Astrocyte (in vitro differentiated cells and primary cell): Measurements from ENCODE around the gene KNDC1.

Experiments
- EZH2 ChIP-seq: IDR thresholded peaks from 2 replicates; pipeline ENCODE4 v1.6.1; 2012; ENCODE audit warnings: mild to moderate bottlenecking, low read length, inconsistent platforms; ENCODE audit not compliant: insufficient read depth
- TF ChIP-seq, protein P1 (sequence below): IDR thresholded peaks from 2 replicates; pipeline ENCODE4 v1.5.1; 2011; ENCODE audit warnings: low read depth, mild to moderate bottlenecking, inconsistent platforms, low read length, moderate library complexity; ENCODE audit not compliant: insufficient read depth

DNA sequence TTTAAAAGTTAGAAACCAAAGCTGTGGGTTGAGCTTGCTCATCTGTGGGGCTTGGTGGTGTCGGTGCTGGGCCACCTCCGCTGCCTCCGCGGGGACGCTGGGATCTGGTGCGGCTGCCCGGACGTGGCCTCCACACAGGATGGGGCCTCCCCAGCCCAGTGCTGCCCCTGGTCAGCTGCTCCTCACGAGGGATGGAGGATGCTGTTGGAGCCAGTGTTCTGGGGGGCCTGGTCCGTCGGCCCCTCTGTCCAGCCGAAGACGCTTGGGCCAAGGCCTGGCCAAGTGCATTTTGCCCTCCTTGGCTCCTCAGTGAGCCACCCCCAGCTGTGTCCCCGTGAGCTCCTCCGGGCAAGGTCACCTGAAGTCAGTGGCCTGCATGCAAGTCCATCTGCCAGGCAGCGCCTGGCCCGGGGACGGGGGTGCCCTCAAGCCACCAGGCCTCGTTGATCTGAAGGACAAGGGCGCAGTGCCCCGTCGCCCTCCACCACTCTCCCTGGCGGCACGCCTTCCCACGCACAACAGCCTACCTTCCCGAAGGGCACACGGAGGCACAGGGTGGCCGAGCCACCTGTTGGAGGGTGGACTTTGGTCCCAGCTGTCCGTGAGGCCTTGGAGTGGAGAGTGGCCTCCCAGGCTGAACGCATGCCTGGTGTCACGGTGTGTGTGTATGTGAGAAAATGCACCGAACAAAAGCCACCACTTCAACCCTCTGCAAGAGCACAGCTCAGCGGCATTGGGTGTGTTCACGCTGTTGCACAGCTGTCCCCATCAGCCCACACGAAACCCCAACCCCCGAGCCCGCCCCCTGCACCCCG lies 27.3 kb downstream of the KNDC1 start:
- TF ChIP-seq EZH2 = no peak
- TF ChIP-seq, protein P1, sequence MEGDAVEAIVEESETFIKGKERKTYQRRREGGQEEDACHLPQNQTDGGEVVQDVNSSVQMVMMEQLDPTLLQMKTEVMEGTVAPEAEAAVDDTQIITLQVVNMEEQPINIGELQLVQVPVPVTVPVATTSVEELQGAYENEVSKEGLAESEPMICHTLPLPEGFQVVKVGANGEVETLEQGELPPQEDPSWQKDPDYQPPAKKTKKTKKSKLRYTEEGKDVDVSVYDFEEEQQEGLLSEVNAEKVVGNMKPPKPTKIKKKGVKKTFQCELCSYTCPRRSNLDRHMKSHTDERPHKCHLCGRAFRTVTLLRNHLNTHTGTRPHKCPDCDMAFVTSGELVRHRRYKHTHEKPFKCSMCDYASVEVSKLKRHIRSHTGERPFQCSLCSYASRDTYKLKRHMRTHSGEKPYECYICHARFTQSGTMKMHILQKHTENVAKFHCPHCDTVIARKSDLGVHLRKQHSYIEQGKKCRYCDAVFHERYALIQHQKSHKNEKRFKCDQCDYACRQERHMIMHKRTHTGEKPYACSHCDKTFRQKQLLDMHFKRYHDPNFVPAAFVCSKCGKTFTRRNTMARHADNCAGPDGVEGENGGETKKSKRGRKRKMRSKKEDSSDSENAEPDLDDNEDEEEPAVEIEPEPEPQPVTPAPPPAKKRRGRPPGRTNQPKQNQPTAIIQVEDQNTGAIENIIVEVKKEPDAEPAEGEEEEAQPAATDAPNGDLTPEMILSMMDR = no peak
